GM21717 (cell line): ENCODE results near the gene ABHD16B.

Experiments used
- ATAC-seq: cut with Tn5 transposase; IDR thresholded peaks from one replicate; pipeline ENCODE4 v1.9.1; 2021; ENCODE audit warnings: mild to moderate bottlenecking, moderate library complexity; ENCODE audit not compliant: unreplicated experiment

The ABHD16B gene

DNA sequence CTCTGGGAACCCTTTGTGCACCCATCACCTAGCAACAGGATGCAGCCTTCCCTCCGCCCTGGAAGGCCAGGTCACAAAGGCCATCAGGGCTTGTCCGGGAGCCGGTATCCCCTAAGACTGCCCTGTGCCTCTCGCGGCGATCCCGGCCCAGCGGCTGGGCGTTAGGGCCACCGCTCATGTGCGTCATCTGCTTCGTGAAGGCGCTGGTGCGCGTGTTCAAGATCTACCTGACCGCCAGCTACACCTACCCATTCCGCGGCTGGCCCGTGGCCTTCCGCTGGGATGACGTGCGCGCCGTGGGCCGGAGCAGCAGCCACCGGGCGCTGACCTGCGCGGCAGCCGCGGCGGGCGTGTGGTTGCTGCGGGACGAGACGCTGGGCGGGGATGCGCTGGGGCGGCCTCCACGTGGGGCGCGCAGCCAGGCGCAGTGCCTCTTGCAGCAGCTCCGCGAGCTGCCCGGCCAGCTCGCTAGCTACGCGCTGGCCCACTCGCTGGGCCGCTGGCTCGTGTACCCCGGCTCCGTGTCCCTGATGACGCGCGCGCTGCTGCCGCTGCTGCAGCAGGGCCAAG, at the start of gene ABHD16B:
Gene ABHD16B (plus strand): TSS at position 134 of the 570 bp plus-strand sequence. CDS start 43 bp downstream, at position 177.
- ATAC-seq = no peak

DNA sequence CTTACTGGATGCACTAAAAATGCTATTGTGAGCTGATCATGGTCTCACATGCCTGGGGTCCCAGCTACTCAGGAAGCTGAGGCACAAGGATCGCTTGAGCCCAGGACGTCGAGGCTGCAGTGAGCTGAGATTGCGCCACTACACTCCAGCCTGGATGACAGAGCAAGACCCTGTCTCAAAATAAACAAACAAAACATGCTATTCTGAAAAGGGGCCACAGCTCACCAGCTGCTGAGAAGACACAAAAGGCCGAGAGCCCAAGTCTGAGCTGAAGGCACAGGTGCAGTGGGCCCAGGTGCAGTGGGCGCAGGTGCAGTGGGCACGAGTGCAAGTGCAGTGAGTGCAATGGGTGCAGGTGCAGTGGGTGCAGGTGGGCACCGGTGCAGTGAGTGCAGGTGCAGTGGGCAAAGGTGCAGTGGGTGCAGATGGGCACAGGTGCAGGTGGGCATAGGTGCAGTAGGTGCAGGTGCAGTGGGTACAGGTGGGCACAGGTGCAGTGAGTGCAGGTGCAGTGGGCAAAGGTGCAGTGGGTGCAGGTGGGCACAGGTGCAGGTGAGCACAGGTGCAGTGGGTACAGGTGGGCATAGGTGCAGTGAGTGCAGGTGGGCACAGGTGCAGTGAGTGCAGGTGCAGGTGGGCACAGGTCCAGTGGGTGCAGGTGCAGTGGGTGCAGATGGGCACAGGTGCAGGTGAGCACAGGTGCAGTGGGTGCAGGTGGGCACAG, 46.2 kb upstream of the ABHD16B start:
- ATAC-seq = no peak

DNA sequence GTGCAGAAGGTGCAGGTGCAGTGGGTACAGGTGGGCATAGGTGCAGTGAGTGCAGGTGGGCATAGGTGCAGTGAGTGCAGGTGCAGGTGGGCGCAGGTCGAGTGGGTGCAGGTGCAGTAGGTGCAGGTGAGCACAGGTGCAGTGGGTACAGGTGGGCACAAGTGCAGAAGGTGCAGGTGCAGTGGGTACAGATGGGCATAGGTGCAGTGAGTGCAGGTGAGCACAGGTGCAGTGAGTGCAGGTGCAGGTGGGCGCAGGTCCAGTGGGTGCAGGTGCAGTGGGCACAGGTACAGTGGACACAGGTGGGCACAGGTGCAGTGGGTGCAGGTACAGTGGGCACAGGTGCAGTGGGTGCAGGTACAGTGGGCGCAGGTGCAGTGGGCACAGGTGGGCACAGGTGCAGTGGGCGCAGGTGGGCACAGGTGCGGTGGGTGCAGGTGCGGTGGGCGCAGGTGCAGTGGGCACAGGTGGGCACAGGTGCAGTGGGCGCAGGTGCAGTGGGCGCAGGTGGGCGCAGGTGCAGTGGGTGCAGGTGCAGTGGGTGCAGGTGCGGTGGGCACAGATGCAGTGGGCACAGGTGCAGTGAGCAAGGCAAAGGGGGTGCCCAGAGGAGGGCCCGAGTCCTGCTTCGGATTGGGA, 45.6 kb upstream of the ABHD16B start:
- ATAC-seq = no peak

DNA sequence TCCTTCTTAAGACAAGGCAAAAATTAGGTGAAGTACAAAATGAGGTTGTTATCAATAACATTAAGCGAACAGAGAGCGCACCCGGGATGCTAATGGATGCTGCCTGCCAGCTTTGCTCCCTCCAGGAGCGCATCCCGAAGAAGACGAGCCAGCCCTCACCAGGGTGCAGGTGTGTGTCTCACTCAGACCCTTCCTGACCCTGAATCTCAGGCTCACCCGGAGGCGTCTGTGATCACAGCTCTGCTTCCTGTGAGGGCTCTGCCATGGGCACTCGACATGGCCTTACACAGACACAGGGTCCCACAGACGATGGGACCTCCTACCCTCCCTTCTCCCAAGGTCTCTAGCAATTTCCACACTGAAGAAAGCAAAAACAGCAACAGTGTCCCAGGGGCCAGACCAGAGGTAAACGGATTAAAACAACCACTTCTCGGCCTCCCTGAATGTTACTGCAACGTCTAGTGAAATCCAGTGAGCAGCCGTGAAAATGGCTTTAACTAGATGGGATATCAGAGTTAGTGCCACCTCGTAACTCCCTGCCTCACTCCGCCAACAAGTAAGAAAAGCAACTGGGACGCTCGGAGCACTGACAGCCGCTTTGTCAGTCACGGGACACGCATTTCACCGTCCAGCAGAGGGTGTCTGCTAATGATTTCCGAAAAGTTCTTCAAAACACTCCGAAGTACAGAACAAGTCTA, 41.9 kb upstream of the ABHD16B start:
- ATAC-seq = no peak

GRCh38 chr20:63821811-63822210, 39.5 kb upstream of the ABHD16B start:
- ATAC-seq = no peak

DNA sequence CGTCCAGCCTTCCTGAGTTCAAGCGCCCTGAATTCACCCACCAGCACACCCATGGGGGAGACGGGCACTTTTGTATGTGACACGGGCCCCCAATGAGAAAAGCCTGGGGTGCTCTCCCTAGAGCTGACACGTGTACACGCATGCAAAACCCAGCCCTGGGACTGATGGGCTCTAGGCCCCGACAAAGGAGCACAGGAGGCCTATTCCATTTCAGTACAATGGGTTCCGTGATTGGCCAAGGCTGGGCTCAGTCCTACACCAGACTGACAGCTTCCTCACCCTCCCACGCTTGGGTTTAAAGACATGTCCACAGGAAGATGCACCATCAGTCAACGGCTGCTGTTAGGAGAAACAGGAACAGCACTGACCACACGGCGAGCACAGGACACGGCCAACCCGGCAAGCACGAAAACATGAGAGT, 39.0 kb upstream of the ABHD16B start:
- ATAC-seq = no peak

- no peak for ATAC-seq
Measured at GRCh38 chr20:63823691-63824311, 37.5 kb upstream of the ABHD16B start.

GRCh38 chr20:63825331-63826118, 35.8 kb upstream of the ABHD16B start:
- ATAC-seq = no peak

GRCh38 chr20:63826753-63827152, 34.5 kb upstream of the ABHD16B start:
- ATAC-seq = no peak

- no peak for ATAC-seq
Measured at GRCh38 chr20:63828124-63828523, 33.2 kb upstream of the ABHD16B start.

DNA sequence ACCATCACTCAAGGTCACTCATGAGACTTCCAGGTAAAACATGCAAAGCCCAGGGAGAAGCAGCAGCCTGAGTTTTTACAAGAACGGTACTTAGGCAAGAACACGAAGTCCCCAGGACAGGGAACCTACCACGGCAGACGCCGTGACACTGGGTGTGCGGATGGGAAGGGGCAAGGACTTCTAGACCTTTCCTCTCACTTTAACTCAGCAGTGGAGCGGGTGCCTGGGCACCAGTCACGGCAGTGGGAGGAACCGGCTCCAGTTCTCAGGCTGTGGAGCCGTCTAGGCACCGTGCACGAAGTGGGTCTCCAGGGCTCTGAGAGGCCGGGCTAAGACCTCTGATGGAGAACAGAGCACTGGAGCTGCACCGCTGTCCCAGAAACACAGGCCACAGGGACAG, 32.8 kb upstream of the ABHD16B start:
- ATAC-seq = no peak

DNA sequence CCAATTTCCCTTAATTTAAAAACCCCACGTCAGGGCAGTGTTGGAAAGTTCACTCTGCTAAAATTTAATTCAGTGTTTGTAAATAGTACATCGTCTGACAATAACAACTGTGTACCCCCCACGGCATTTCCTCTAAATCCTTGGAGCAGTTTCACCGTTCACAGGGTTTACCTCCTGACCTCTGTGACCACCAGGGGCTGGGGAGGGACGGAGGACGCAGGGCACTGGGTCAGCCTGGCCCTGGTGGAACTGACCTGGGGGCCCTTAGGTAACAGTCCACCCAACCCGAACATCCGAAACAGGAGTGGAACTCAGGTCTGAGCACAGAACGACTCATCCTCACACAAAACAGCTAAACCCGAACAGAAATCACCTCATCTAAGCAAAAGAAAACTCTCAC, 32.3 kb upstream of the ABHD16B start:
- ATAC-seq = no peak

GRCh38 chr20:63829603-63829944, 31.7 kb upstream of the ABHD16B start:
- ATAC-seq = no peak

DNA sequence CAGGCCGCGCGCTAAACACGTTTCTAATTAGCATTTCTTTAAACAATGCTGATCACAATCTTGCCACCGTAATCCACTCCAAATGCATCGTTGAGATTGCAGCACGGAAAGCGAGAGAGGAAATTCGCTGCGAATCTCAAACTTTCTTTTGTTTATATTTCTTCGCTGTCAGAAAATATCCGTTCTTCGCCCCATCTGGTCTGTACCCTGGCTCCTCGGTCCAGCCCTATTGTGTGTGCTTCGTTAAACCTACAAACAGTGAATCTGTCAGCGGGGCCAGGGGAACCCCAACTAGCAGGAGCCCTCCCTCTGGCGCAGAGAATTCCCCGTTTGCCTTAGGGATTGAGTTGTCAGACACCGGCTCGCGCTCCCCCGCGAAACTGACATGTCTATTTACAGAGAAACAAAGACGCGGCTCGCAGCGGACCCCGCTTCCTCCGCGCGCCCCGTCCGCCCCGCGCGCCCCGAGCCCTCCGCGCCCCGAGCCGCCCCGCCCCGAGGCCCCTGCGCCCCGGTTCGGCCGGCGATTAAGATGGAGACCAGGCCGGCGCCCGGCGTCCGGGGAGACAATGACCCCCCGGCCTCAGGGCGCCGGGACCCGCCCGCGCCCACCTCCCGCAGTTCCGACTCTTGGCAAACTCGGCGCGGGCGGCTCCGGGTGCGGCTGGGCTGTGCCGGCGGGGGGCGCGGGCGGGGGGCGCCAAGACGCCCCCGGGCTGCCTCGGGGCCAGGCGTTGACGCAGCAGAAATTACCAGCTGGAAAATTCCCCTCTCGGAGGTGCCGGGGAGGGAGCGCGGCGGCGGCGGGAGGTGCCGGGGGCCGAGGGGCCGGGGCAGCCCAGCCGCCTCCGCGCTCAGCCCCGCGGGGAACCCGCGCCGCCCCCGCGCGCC, 31.1 kb upstream of the ABHD16B start:
- no peak for ATAC-seq

- ATAC-seq = no peak
Measured at GRCh38 chr20:63830841-63831588, 30.3 kb upstream of the ABHD16B start, which contains the start of gene ZBTB46. Gene ZBTB46, minus strand, starts transcription at chr20:63831264. Its CDS starts 40,507 bp downstream, at chr20:63790757.

DNA sequence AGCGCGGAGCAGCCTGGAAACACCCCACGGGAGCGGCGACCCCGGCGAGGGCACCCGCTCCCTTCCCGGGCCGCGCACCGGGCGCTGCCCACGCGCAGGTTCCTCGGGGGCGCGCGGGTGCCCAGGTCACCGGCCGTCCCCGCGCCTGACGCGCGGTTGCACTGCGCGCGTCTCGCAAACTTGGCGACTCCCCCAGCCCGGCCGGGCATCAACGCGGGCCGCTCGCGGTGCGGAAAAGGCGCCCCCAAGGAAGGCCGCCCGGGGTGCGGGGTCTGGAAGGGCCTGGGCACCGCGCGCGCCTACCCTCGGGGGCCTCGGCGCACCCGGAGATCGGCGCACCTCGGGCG, 29.7 kb upstream of the ABHD16B start:
- no peak for ATAC-seq

DNA sequence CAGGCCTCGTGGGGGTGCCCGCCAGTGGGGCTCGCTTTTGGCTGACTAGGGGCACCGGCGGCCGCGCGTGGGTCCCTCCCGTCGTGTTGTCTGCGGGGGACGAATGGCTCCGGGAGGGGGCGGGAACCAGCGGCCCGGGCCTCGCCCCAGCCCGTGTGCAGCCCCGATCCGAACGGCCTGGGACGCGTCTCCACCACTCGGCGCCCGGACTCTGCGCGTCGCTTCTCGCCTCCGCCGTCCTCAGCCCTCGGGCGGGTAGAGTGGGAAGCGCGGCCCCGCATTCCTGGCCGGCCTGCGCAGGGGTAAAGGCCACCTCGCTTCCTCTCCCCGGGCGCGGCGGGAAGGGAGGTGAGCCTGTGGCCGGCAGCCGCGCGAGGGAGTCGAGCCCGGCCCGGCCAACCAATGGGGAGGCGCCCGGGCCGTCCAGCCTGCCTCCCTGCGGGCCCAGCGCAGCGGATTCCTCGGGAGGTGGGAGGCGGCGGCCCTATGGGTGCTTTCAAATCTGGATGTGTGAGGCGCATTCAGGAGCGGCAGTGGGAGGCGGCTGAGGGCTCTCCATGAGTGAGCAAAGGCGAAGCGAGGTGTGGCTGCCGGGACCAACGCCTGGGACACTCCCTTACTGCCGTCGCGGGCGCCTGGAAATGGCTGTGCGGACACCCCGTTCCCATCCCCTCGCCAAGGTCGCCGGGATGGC, 29.2 kb upstream of the ABHD16B start:
- ATAC-seq = no peak

- ATAC-seq = no peak
Measured at GRCh38 chr20:63833776-63834490, 27.4 kb upstream of the ABHD16B start.
